GM12878 (cell line): Measurements from ENCODE around the gene RNF126. TPM values are rescaled to one million over a fixed set of nuclear protein-coding genes. Genes with fewer than 3 reads are reported as not detected.

ENCODE experiments used
- ATAC-seq: fragments of 200-7000 bp; cut with Tn5 transposase; 3 replicates; pipeline ENCODE4 v1.9.1; 2020; ENCODE audit warnings: mild to moderate bottlenecking, moderate library complexity
- BruUV-seq: library from RNA; stranded (reverse); fragments of 400-500 nt; replicated peaks from 2 replicates; lab custom pipeline; 2021; lab: Mats Ljungman, UMichigan
- CTCF ChIA-PET: fragments of 300-600 bp; sonication (Branson Sonifier 250); formaldehyde crosslinking; extraction: SDS; loops from one replicate; lab custom pipeline; 2021; ENCODE audit warnings: inconsistent platforms; lab: Yijun Ruan, JAX
- POLR2A ChIA-PET: fragments of 350-600 bp; formaldehyde crosslinking; extraction: SDS; loops from one replicate; lab custom pipeline; 2021; ENCODE audit warnings: inconsistent platforms; lab: Charles Lee
- RAD21 ChIA-PET: fragments of 300-600 bp; sonication (Branson Sonifier 250); formaldehyde crosslinking; loops from one replicate; lab custom pipeline; 2023; ENCODE audit warnings: antibody characterized with exemption; ENCODE audit not compliant: unreplicated experiment; lab: Charles Lee
- SMC1A ChIA-PET: fragments of 300-600 bp; sonication (Branson Sonifier 250); formaldehyde crosslinking; loops from one replicate; lab custom pipeline; 2023; ENCODE audit not compliant: unreplicated experiment, uncharacterized antibody; lab: Charles Lee
- DNase-seq: peaks from one replicate; pipeline ENCODE4 v3.0.0-alpha.2; 2011; ENCODE audit warnings: low read depth, low spot score
- FAIRE-seq: peaks from 3 replicates; lab custom pipeline; 2011; peaks lifted over from hg19 to GRCh38; lab: Jason Lieb, UNC
- H2AFZ ChIP-seq: 2 replicates; pipeline ENCODE4 v1.6.0; 2011; ENCODE audit warnings: low read depth, low read length, control low read depth; ENCODE audit not compliant: control insufficient read depth
- H3K27ac ChIP-seq: 2 replicates; pipeline ENCODE4 v1.5.1; 2011; ENCODE audit warnings: control low read depth; ENCODE audit not compliant: control insufficient read depth, insufficient read depth
- H3K27me3 ChIP-seq, 2 experiments: replicated peaks in 1 of 2; 2 replicates each; pipeline versions ENCODE4 v1.6.0 to v1.6.1; 2011; ENCODE audit warnings: low read length in 1 of 2; ENCODE audit not compliant: control insufficient read depth in 2 of 2, insufficient read depth in 2 of 2
- H3K36me3 ChIP-seq, 2 experiments: 2 replicates each; pipeline ENCODE4 v1.5.1; 2011; ENCODE audit warnings: low read length in 1 of 2; ENCODE audit not compliant: control insufficient read depth in 2 of 2, insufficient read depth in 2 of 2
- H3K4me1 ChIP-seq: 2 replicates; pipeline ENCODE4 v1.6.1; 2011; ENCODE audit warnings: mild to moderate bottlenecking, low read length, moderate library complexity, mixed read lengths; ENCODE audit not compliant: control insufficient read depth, insufficient read depth
- H3K4me2 ChIP-seq: 2 replicates; pipeline ENCODE4 v1.6.0; 2011; ENCODE audit warnings: control low read depth; ENCODE audit not compliant: control insufficient read depth, insufficient read depth
- H3K4me3 ChIP-seq: fragments of 200-600 bp; sonication (generic); 2 replicates; pipeline ENCODE4 v1.5.1; 2016
- H3K79me2 ChIP-seq: 2 replicates; pipeline ENCODE4 v1.6.0; 2011; ENCODE audit warnings: low read length; ENCODE audit not compliant: control insufficient read depth, insufficient read depth
- H3K9ac ChIP-seq: 2 replicates; pipeline ENCODE4 v1.8.0; 2011; ENCODE audit warnings: low read length, control low read depth, mixed read lengths; ENCODE audit not compliant: control insufficient read depth, insufficient read depth
- H3K9me3 ChIP-seq: replicated peaks from 3 replicates; pipeline ENCODE4 v1.5.1; 2011; ENCODE audit warnings: mild to moderate bottlenecking, low read length; ENCODE audit not compliant: control insufficient read depth, insufficient read depth
- H4K20me1 ChIP-seq: 2 replicates; pipeline ENCODE4 v1.6.0; 2011; ENCODE audit not compliant: control insufficient read depth, insufficient read depth
- BACH1 ChIP-seq: fragments of 450-650 bp; IDR thresholded peaks from 2 replicates; pipeline ENCODE4 v1.6.1; 2017; ENCODE audit warnings: mild to moderate bottlenecking, borderline replicate concordance
- CBX3 ChIP-seq: fragments of 200-600 bp; sonication (generic); IDR thresholded peaks from 2 replicates; pipeline ENCODE4 v1.6.1; 2016; ENCODE audit warnings: low read depth, borderline replicate concordance
- JUND ChIP-seq: IDR thresholded peaks from 2 replicates; pipeline ENCODE4 v1.6.1; 2012; ENCODE audit warnings: low read depth, mild to moderate bottlenecking, low read length, improper control_type of control experiment, moderate library complexity
- MTA3 ChIP-seq: IDR thresholded peaks from 2 replicates; pipeline ENCODE4 v1.6.1; 2012; ENCODE audit warnings: low read length, inconsistent platforms, borderline replicate concordance
- POLR2A ChIP-seq: IDR thresholded peaks from 2 replicates; pipeline ENCODE4 v1.6.1; 2011; ENCODE audit warnings: low read depth, mild to moderate bottlenecking, low read length
- RAD51 ChIP-seq: fragments of 450-650 bp; IDR thresholded peaks from 2 replicates; pipeline ENCODE4 v1.6.1; 2016; ENCODE audit warnings: moderate library complexity, mild to moderate bottlenecking, inconsistent platforms
- TAF1 ChIP-seq: IDR thresholded peaks from 2 replicates; pipeline ENCODE4 v1.6.1; 2011; ENCODE audit warnings: mild to moderate bottlenecking, low read depth, low read length, borderline replicate concordance
- WGBS: methylation state at CpG from one replicate; pipeline ENCODE4 v1.1.6; 2016; ENCODE audit warnings: low lambda C conversion rate; ENCODE audit not compliant: insufficient replicate concordance, insufficient coverage; ENCODE audit errors: missing lambda C conversion rate; 5-methylcytosine and 5-hydroxymethylcytosine counted together
- in situ Hi-C: fragments of 300-500 bp; cut with MboI; formaldehyde crosslinking; loops from 9 replicates; pipeline ENCODE4 v1.14.3; 2018; ENCODE audit warnings: mixed read lengths
- intact Hi-C: fragments of 100-400 bp; cut with micrococcal nuclease; formaldehyde crosslinking; loops from one replicate; pipeline ENCODE4 v1.14.2; 2022; ENCODE audit not compliant: unreplicated experiment
- polyA plus RNA-seq, 11 experiments: library from polyadenylated mRNA; depleted of rRNA in 4 of 11; unstranded in 6 of 11; stranded (reverse) in 5 of 11; fragments of >200 nt; fragmentation: Nextera tagmentation in 4 of 11; fragmentation: Illumina TruSeq in 1 of 11; extraction: Ambion mirVana in 4 of 11; extraction: Trizol in 1 of 11; gene quantifications; 1 replicate in 1 of 11; 2 replicates in 10 of 11; pipeline versions ENCODE4 v1.2.1 to v1.2.3, GENCODE V29; 2011 to 2016; ENCODE audit warnings: inconsistent platforms in 2 of 11, missing spikeins in 2 of 11, low read depth in 1 of 11
- total RNA-seq, 4 experiments: library from RNA; depleted of rRNA in 3 of 4; stranded (reverse); fragments of >200 nt in 3 of 4; fragmentation: Illumina TruSeq in 1 of 4; extraction: Trizol in 1 of 4; gene quantifications; 2 replicates each; pipeline versions ENCODE4 v1.2.1 to v1.2.3, GENCODE V29; 2013 to 2021

Gene RNF126
- total and polyA plus RNA-seq, 10 of the 15 experiments (the other 5 are each of a cell fraction or from before 2014, with no cell fraction given) = 0.45 to 100 (median 50.6) TPM

DNA sequence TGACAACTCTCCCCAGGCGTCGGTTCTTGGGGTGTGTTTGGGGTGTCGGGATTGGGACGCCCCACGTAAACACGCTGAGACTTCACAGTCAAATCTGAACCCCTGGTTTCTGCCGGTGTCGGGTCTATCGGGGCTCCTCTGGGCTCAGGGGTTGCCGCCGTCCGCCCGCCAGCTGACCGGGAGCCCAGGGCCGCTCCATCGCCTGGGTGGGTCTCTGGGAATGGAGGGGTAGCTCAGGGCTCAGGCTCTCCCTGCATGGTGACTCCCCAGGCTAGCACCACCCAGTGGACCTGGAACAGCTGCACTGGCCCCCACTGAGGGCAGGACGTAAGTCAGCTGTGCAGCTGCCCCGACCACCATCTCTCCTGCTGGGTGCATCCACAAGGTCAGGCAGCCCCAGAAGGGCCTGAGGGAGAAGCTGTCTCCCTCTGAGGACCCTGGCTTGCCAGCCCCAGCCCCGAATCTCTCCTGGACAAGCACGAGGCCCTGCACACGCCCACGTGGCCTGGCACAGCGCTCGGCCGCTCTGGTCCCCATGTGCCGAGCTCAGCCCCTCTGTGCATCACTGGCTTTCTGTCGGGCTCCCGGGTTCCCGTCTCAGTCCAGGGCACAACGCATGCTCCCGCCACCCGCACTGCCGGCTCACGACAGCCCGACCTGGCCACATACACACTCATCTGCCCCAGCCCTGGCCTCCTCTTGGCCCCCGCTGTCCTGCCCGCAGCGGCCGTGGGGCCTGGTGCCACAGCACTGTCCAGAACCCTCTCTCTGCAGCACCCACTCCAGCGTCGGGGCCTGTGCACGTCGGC lies 6.1 kb downstream of the RNF126 start:
- CTCF ChIA-PET = no interaction called here
- WGBS = 86% methylated on average over 43 of the region's 43 CpGs
- ATAC-seq (no peak), DNase-seq (no peak), FAIRE-seq (no peak)
- Histone ChIP-seq H3K36me3 (peaks cover 9 to 46% of the 10 kb centered on the region in 2 experiments), H3K9ac (no peak overlapping the region), H2AFZ (no peak overlapping the region), H3K27ac (no peak overlapping the region), H3K4me3 (no peak overlapping the region), H3K4me2 (no peak overlapping the region), H3K27me3 (no peaks in the 10 kb centered on the region), H3K79me2 (peaks cover 89% of the 10 kb centered on the region), H3K4me1 (peaks cover 10% of the 10 kb centered on the region; the same call in 1 of the 2 replicates), H4K20me1 (peaks cover 20% of the 10 kb centered on the region), H3K9me3 (no peaks in the 10 kb centered on the region)
- intact Hi-C loops (no loop called here), in situ Hi-C loops (no loop called here)
- POLR2A ChIA-PET = no interaction called here
- TF ChIP-seq CBX3 (no peak), JUND (no peak), RAD51 (no peak), BACH1 (no peak), POLR2A (peak; percentile 44; the same call in 1 of the 2 replicates)
- RAD21 ChIA-PET = no interaction called here
- no TSS peak for BruUV-seq
- SMC1A ChIA-PET = no interaction called here

DNA sequence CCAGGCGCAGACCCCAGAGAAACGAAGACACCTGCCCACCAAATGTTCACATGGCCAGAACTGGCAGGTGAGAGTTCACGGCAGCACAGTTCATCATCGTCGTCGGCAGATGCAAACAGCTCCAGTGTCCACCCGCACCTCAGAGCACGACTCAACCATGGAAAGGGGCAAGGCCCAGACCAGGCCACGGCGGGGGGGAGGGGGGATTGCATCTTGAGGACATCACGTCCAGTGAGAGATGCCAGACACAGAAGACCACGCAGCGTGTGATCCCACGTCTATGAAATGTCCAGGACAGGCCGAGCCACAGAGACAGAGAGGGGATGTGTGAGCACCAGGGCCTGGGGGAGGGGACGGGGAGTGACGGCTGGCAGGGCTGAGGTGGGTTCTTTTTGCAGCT lies 7.3 kb downstream of the RNF126 start:
- H3K27me3 ChIP-seq = no peaks in the 10 kb centered on the region
- no peak for ATAC-seq
- H3K79me2 ChIP-seq = peaks cover 77% of the 10 kb centered on the region
- peaks cover 13 to 52% of the 10 kb centered on the region in 2 experiments for H3K36me3 ChIP-seq
- WGBS = 87% methylated on average over 17 of the region's 17 CpGs
- FAIRE-seq = no peak
- H3K4me2 ChIP-seq = no peak overlapping the region
- CTCF ChIA-PET = interaction anchor here (0.6 to 0.7 kb wide), 2 partner anchors 50 to 72 kb away, joined by 3 read pairs; no protein-coding TSS in a partner anchor
- no peak for DNase-seq
- H3K27ac ChIP-seq = no peak overlapping the region
- no TSS peak for BruUV-seq
- POLR2A ChIA-PET = interaction anchor here (0.6 kb wide), 2 partner anchors 22 to 373 kb away, joined by 3 to 4 read pairs; no protein-coding TSS in a partner anchor
- no peaks in the 10 kb centered on the region for H3K9me3 ChIP-seq
- H4K20me1 ChIP-seq = peaks cover 18% of the 10 kb centered on the region
- H3K4me1 ChIP-seq = peaks cover 10% of the 10 kb centered on the region; the same call in 1 of the 2 replicates
- intact Hi-C loops (no loop called here), in situ Hi-C loops (no loop called here)
- no peak overlapping the region for H3K9ac ChIP-seq
- no peak for TF ChIP-seq TAF1
- peak; percentile 43; the same call in 1 of the 2 replicates for TF ChIP-seq POLR2A
- no peak for TF ChIP-seq MTA3
- H2AFZ ChIP-seq = no peak overlapping the region
- RAD21 ChIA-PET = no interaction called here
- no peak overlapping the region for H3K4me3 ChIP-seq
- SMC1A ChIA-PET = no interaction called here
